Stomach (tissue), 4 donors: Measurements from ENCODE around the gene CXCL6.

Experiments
- CTCF ChIP-seq, 7 experiments: fragments of 450-650 bp in 4 of 7; fragments of 200-600 bp in 3 of 7; sonication (generic) in 3 of 7; IDR thresholded peaks; one replicate each; pipeline ENCODE4 v1.5.1; 2016 to 2019; ENCODE audit warnings: antibody characterized with exemption in 7 of 7, control low read depth in 2 of 7, mild to moderate bottlenecking in 1 of 7
- EP300 ChIP-seq: sonication (generic); formaldehyde crosslinking; IDR thresholded peaks from one replicate; pipeline ENCODE4 v1.6.1; 2017; ENCODE audit warnings: antibody characterized with exemption
- POLR2A ChIP-seq, 4 donors: fragments of 450-650 bp; IDR thresholded peaks; one replicate each; pipeline ENCODE4 v1.6.1; 2016; ENCODE audit warnings: antibody characterized with exemption in 4 of 4, control low read depth in 2 of 4, mild to moderate bottlenecking in 1 of 4, moderate library complexity in 1 of 4
- POLR2AphosphoS5 ChIP-seq, 3 donors: sonication (generic); formaldehyde crosslinking; IDR thresholded peaks; one replicate each; pipeline ENCODE4 v1.6.1; 2016; ENCODE audit warnings: antibody characterized with exemption in 3 of 3

- TF ChIP-seq POLR2AphosphoS5 (IDR thresholded peaks at IDR 0.05) = no peak
- no peak for TF ChIP-seq CTCF (IDR thresholded peaks at IDR 0.05)
- no peak for TF ChIP-seq EP300
- TF ChIP-seq POLR2A (IDR thresholded peaks at IDR 0.05) = no peak
Observed at GRCh38 chr4:73864961-73865360, 28.5 kb downstream of the CXCL6 start.
